ENCODE results near the gene TMEM213. TPM values are rescaled to one million over a fixed set of nuclear protein-coding genes. Genes with fewer than 3 reads are reported as not detected.

The TMEM213 gene
- total RNA-seq, 1 experiment from 2014 or later = 0.11 TPM

- Mint-ChIP-seq H3K27ac (peak overlapping the region; percentile 31; the same call in 1 of the 2 replicates), H3K27me3 (ENCODE audit: low read depth) (no peaks in the 10 kb centered on the region; the same call in 1 of the 2 replicates), H3K36me3 (peaks cover 5% of the 10 kb centered on the region), H3K9me3 (peaks cover 18% of the 10 kb centered on the region), H3K4me1 (peaks cover 6% of the 10 kb centered on the region), H3K4me3 (no peak overlapping the region)
- DNase-seq (ENCODE audit: low spot score) (no peak), ATAC-seq (peak; percentile 44; the same call in 1 of the 2 replicates)
- POLR2A ChIA-PET = interaction anchor here (0.7 kb wide), 1 partner anchor 544 kb away, joined by 5 read pairs; no protein-coding TSS in a partner anchor
- no peak for TF ChIP-seq FOXK1 (CRISPR knock-in tag; IDR thresholded peaks at IDR 0.05)
- TF ChIP-seq MAX (CRISPR knock-in tag; IDR thresholded peaks at IDR 0.05) = no peak
- no peak for TF ChIP-seq TCF7 (CRISPR knock-in tag; IDR thresholded peaks at IDR 0.05; ENCODE audit: low read depth)
- TF ChIP-seq KAT7 (CRISPR knock-in tag; IDR thresholded peaks at IDR 0.05; ENCODE audit: borderline replicate concordance) = no peak
- TF ChIP-seq NFE2L1 (CRISPR knock-in tag; IDR thresholded peaks at IDR 0.05) = no peak
- no peak for TF ChIP-seq ZNF512 (CRISPR knock-in tag; IDR thresholded peaks at IDR 0.05; ENCODE audit: borderline replicate concordance)
- TF ChIP-seq ZNF121 (CRISPR knock-in tag; IDR thresholded peaks at IDR 0.05) = no peak
- no peak for TF ChIP-seq RORB (CRISPR knock-in tag; IDR thresholded peaks at IDR 0.05)
- no peak for TF ChIP-seq ATF1 (CRISPR knock-in tag; IDR thresholded peaks at IDR 0.05)
- no peak for TF ChIP-seq ZSCAN18 (CRISPR knock-in tag; IDR thresholded peaks at IDR 0.05)
- TF ChIP-seq NR1H2 (CRISPR knock-in tag; IDR thresholded peaks at IDR 0.05) = no peak
- no peak for TF ChIP-seq GTF2I (CRISPR knock-in tag; conservative IDR thresholded peaks at IDR 0.05)
- TF ChIP-seq TEAD4 (CRISPR knock-in tag; IDR thresholded peaks at IDR 0.05) = no peak
- CTCF ChIA-PET = interaction anchor here (0.5 to 0.9 kb wide), 2 partner anchors 12 to 100 kb away, joined by 5 to 7 read pairs; no protein-coding TSS in a partner anchor
Observed at GRCh38 chr7:138785587-138786437, 12.0 kb upstream of the TMEM213 start.

- ChIA-PET POLR2A (no interaction called here), CTCF (interaction anchor here (0.8 to 2.7 kb wide), 2 partner anchors 24 to 57 kb away, joined by 3 to 24 read pairs; no protein-coding TSS in a partner anchor)
- Mint-ChIP-seq H3K9me3 (no peaks in the 10 kb centered on the region), H3K4me3 (no peak overlapping the region), H3K4me1 (peaks cover 45% of the 10 kb centered on the region), H3K27me3 (ENCODE audit: low read depth) (no peaks in the 10 kb centered on the region), H3K36me3 (no peaks in the 10 kb centered on the region), H3K27ac (no peak overlapping the region)
- no peak for ATAC-seq
- no peak for DNase-seq (ENCODE audit: low spot score)
- TF ChIP-seq ZNF425 (CRISPR knock-in tag; conservative IDR thresholded peaks at IDR 0.05) (no peak), ZNF532 (CRISPR knock-in tag; IDR thresholded peaks at IDR 0.05; ENCODE audit: borderline replicate concordance) (no peak), CDX4 (CRISPR knock-in tag; IDR thresholded peaks at IDR 0.05; ENCODE audit: borderline replicate concordance) (no peak), CREM (CRISPR knock-in tag; IDR thresholded peaks at IDR 0.05) (no peak), PREB (CRISPR knock-in tag; IDR thresholded peaks at IDR 0.05; ENCODE audit: borderline replicate concordance) (no peak), ZSCAN18 (CRISPR knock-in tag; IDR thresholded peaks at IDR 0.05) (no peak)
Observed at GRCh38 chr7:138796038-138796615, 1.7 kb upstream of the TMEM213 start.

All from WTC11 (cell line).